Vagina (tissue), 2 donors: Measurements from ENCODE around the gene SLC30A3. TPM values are rescaled to one million over a fixed set of nuclear protein-coding genes. Genes with fewer than 3 reads are reported as not detected.

ENCODE experiments used
- DNase-seq, 2 donors: peaks; one replicate each; pipeline ENCODE4 v3.0.0-alpha.2; 2017; ENCODE audit errors: extremely low spot score in 2 of 2
- H3K27ac ChIP-seq: fragments of 200-600 bp; sonication (generic); one replicate; pipeline ENCODE4 v1.5.1; 2019
- H3K27me3 ChIP-seq: fragments of 200-600 bp; sonication (generic); one replicate; pipeline ENCODE4 v1.5.1; 2019
- H3K36me3 ChIP-seq, 2 donors: fragments of 200-600 bp; sonication (generic); one replicate each; pipeline ENCODE4 v1.5.1; 2017 to 2019
- H3K4me1 ChIP-seq: fragments of 200-600 bp; sonication (generic); one replicate; pipeline ENCODE4 v1.5.1; 2019
- H3K4me3 ChIP-seq, 2 donors: fragments of 200-600 bp; sonication (generic); 1 replicate in 1 of 2; 2 replicates in 1 of 2; pipeline ENCODE4 v1.5.1; 2016 to 2019
- H3K9me3 ChIP-seq: fragments of 200-600 bp; sonication (generic); one replicate; pipeline ENCODE4 v1.5.1; 2019
- POLR2A ChIP-seq, 2 donors: fragments of 450-650 bp; IDR thresholded peaks; one replicate each; pipeline ENCODE4 v1.6.1; 2017; ENCODE audit warnings: antibody characterized with exemption in 2 of 2, mild to moderate bottlenecking in 2 of 2, moderate library complexity in 2 of 2
- POLR2AphosphoS5 ChIP-seq, 2 donors: sonication (generic); formaldehyde crosslinking; IDR thresholded peaks; one replicate each; pipeline ENCODE4 v1.9.0; 2017; ENCODE audit warnings: antibody characterized with exemption in 2 of 2, mild to moderate bottlenecking in 2 of 2, low read depth in 1 of 2; ENCODE audit not compliant: insufficient read depth in 1 of 2
- intact Hi-C: fragments of 100-400 bp; cut with DNase I; formaldehyde crosslinking; loops from one replicate; pipeline ENCODE4 v1.15.1; 2023
- total RNA-seq: library from RNA; depleted of rRNA; stranded (reverse); fragments of >200 nt; gene quantifications from one replicate; pipeline ENCODE4 v1.2.3, GENCODE V29; 2016
- TF ChIP-seq, protein P1 (sequence below), 3 experiments: fragments of 450-650 bp in 2 of 3; fragments of 200-600 bp in 1 of 3; sonication (generic) in 1 of 3; IDR thresholded peaks; one replicate each; pipeline ENCODE4 v1.5.1; 2017 to 2019; ENCODE audit warnings: antibody characterized with exemption in 3 of 3, mild to moderate bottlenecking in 2 of 3, moderate library complexity in 2 of 3

SLC30A3 gene
- total RNA-seq, 1 donor from 2014 or later, result 1.2 TPM

DNA sequence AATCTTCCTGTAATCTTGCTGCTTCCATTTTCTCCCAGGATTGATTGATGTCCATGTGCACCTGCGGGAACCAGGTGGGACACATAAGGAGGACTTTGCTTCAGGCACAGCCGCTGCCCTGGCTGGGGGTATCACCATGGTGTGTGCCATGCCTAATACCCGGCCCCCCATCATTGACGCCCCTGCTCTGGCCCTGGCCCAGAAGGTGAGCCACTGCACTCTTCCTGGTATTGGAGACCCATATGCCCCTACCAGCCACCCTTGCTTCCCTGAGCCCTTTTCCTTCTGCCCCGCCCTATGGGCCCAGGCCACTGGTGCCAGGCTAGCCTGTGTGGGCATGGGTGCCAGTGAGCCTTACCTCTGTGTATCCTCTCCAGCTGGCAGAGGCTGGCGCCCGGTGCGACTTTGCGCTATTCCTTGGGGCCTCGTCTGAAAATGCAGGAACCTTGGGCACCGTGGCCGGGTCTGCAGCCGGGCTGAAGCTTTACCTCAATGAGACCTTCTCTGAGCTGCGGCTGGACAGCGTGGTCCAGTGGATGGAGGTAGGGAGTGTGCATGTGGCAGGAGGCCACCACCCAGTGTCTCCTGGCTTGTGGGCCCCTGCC, 25.4 kb downstream of the SLC30A3 start:
- Histone ChIP-seq H3K36me3 (peaks cover 0 to 88% of the 10 kb centered on the region in 2 donors), H3K27me3 (no peaks in the 10 kb centered on the region), H3K9me3 (no peaks in the 10 kb centered on the region), H3K4me3 (no peak overlapping the region), H3K4me1 (no peaks in the 10 kb centered on the region), H3K27ac (no peak overlapping the region)
- no peak for DNase-seq
- TF ChIP-seq, protein P1, sequence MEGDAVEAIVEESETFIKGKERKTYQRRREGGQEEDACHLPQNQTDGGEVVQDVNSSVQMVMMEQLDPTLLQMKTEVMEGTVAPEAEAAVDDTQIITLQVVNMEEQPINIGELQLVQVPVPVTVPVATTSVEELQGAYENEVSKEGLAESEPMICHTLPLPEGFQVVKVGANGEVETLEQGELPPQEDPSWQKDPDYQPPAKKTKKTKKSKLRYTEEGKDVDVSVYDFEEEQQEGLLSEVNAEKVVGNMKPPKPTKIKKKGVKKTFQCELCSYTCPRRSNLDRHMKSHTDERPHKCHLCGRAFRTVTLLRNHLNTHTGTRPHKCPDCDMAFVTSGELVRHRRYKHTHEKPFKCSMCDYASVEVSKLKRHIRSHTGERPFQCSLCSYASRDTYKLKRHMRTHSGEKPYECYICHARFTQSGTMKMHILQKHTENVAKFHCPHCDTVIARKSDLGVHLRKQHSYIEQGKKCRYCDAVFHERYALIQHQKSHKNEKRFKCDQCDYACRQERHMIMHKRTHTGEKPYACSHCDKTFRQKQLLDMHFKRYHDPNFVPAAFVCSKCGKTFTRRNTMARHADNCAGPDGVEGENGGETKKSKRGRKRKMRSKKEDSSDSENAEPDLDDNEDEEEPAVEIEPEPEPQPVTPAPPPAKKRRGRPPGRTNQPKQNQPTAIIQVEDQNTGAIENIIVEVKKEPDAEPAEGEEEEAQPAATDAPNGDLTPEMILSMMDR (IDR thresholded peaks at IDR 0.05), result no peak
- TF ChIP-seq POLR2A (IDR thresholded peaks at IDR 0.05) (no peak), POLR2AphosphoS5 (IDR thresholded peaks at IDR 0.05; ENCODE audit: insufficient read depth in 1 of 2, low read depth in 1 of 2) (no peak)
- intact Hi-C loops, result no loop called here

DNA sequence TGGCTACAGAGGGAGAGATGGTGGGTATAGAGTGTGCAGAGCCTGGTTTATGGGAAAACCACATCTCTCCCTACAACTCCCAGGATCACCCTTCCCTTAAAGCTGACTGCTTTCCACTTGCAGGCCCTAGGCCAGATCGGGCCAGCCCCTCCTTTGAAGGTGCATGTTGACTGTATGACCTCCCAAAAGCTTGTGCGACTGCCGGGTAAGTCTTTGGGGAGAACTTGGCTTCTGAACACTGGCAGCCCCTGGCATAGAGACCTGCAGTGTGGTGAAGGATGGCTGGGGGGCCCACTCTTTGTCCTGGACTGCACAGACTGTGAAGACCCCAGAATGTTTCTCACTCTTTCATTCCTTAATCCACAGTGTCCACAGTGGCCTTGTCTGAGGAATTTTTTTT, 26.2 kb downstream of the SLC30A3 start:
- no peaks in the 10 kb centered on the region for H3K4me1 ChIP-seq
- intact Hi-C loops, result no loop called here
- peaks cover 0 to 92% of the 10 kb centered on the region in 2 donors for H3K36me3 ChIP-seq
- no peak overlapping the region for H3K27ac ChIP-seq
- TF ChIP-seq POLR2A (IDR thresholded peaks at IDR 0.05) (no peak), POLR2AphosphoS5 (IDR thresholded peaks at IDR 0.05; ENCODE audit: insufficient read depth in 1 of 2, low read depth in 1 of 2) (no peak)
- TF ChIP-seq, protein P1 (IDR thresholded peaks at IDR 0.05), result no peak
- H3K9me3 ChIP-seq, result no peaks in the 10 kb centered on the region
- H3K27me3 ChIP-seq, result no peaks in the 10 kb centered on the region
- no peak for DNase-seq
- no peak overlapping the region for H3K4me3 ChIP-seq

DNA sequence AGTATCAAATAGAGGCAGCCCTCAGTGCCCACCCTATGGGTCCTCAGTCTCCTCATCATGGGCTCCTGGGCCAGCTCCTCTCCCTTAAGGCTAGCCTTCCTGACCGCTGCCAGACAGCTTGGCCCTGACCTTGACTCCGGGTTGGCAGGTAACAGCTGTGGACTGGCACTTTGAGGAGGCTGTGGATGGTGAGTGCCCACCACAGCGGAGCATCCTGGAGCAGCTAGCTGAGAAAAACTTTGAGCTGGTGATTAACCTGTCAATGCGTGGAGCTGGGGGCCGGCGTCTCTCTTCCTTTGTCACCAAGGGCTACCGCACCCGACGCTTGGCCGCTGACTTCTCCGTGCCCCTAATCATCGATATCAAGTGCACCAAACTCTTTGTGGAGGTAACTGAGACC, 26.7 kb downstream of the SLC30A3 start:
- no peak for DNase-seq
- TF ChIP-seq POLR2A (IDR thresholded peaks at IDR 0.05), result no peak
- TF ChIP-seq, protein P1 (IDR thresholded peaks at IDR 0.05), result no peak
- TF ChIP-seq POLR2AphosphoS5 (IDR thresholded peaks at IDR 0.05; ENCODE audit: insufficient read depth in 1 of 2, low read depth in 1 of 2), result no peak
- H3K27me3 ChIP-seq, result no peaks in the 10 kb centered on the region
- peaks cover 0 to 87% of the 10 kb centered on the region in 2 donors for H3K36me3 ChIP-seq
- intact Hi-C loops, result no loop called here
- no peak overlapping the region for H3K4me3 ChIP-seq
- H3K9me3 ChIP-seq, result no peaks in the 10 kb centered on the region
- H3K27ac ChIP-seq, result no peak overlapping the region
- no peaks in the 10 kb centered on the region for H3K4me1 ChIP-seq

DNA sequence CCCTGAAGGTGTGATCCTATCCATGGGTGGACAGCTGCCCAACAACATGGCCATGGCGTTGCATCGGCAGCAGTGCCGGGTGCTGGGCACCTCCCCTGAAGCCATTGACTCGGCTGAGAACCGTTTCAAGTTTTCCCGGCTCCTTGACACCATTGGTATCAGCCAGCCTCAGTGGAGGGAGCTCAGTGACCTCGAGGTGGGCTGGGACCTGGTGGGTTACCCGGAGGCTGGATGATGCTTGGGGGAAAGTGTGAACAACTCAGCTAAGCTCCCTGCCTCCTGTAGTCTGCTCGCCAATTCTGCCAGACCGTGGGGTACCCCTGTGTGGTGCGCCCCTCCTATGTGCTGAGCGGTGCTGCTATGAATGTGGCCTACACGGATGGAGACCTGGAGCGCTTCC, 29.5 kb downstream of the SLC30A3 start:
- DNase-seq, result no peak
- Histone ChIP-seq H3K27ac (no peak overlapping the region), H3K36me3 (peaks cover 0 to 81% of the 10 kb centered on the region in 2 donors), H3K4me1 (no peaks in the 10 kb centered on the region), H3K27me3 (no peaks in the 10 kb centered on the region), H3K4me3 (no peak overlapping the region), H3K9me3 (no peaks in the 10 kb centered on the region)
- intact Hi-C loops, result no loop called here
- TF ChIP-seq POLR2AphosphoS5 (IDR thresholded peaks at IDR 0.05; ENCODE audit: insufficient read depth in 1 of 2, low read depth in 1 of 2), result no peak
- TF ChIP-seq POLR2A (IDR thresholded peaks at IDR 0.05), result no peak
- TF ChIP-seq, protein P1 (IDR thresholded peaks at IDR 0.05), result no peak

DNA sequence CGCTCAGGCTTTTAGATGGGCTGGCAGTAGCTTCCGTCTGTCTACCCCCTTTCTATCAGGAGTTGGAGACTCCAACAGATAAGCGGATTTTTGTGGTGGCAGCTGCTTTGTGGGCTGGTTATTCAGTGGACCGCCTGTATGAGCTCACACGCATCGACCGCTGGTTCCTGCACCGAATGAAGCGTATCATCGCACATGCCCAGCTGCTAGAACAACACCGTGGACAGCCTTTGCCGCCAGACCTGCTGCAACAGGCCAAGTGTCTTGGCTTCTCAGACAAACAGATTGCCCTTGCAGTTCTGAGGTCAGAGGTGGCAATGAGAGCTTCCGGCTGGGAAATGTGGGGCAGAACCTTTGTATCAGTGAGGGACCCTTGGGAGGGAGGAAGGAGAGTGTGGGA, 30.9 kb downstream of the SLC30A3 start:
- Histone ChIP-seq H3K4me3 (no peak overlapping the region), H3K27ac (no peak overlapping the region), H3K27me3 (no peaks in the 10 kb centered on the region), H3K4me1 (no peaks in the 10 kb centered on the region), H3K36me3 (peaks cover 0 to 77% of the 10 kb centered on the region in 2 donors), H3K9me3 (no peaks in the 10 kb centered on the region)
- no peak for TF ChIP-seq POLR2AphosphoS5 (IDR thresholded peaks at IDR 0.05; ENCODE audit: insufficient read depth in 1 of 2, low read depth in 1 of 2)
- TF ChIP-seq POLR2A (IDR thresholded peaks at IDR 0.05), result no peak
- TF ChIP-seq, protein P1 (IDR thresholded peaks at IDR 0.05), result no peak
- no peak for DNase-seq
- intact Hi-C loops, result no loop called here
